Measurements from ENCODE around the gene NOX3. TPM values are rescaled to one million over a fixed set of nuclear protein-coding genes. Genes with fewer than 3 reads are reported as not detected.

The NOX3 gene
- total RNA-seq, 1 donor from 2014 or later: 0.17 TPM

DNA sequence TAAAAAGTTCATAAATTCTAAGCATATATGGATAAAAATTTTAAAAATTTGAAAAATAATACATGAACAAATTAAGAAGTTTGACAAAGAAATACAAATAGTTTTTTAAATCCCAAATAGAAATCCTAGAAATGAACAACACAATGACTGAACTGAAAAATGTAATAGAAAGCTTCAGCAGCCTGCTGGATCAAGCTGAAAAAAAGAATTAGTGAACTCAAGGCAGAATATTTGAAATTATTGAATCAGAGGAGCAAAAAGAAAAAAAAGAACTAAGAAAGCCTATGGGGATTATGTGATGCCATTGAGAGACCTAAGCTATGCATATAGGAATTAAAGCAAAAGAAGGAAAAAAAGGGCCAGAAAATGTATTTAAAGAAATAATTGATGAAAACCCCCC lies 101.5 kb downstream of the NOX3 start:
- Histone ChIP-seq H3K4me3 (ENCODE audit: low read depth, low read length) (no peak overlapping the region), H3K27me3 (ENCODE audit: control insufficient read depth, insufficient read depth, low read length) (no peaks in the 10 kb centered on the region), H3K36me3 (ENCODE audit: control insufficient read depth, insufficient read depth, low read length) (no peaks in the 10 kb centered on the region)
- TF ChIP-seq, protein P1, sequence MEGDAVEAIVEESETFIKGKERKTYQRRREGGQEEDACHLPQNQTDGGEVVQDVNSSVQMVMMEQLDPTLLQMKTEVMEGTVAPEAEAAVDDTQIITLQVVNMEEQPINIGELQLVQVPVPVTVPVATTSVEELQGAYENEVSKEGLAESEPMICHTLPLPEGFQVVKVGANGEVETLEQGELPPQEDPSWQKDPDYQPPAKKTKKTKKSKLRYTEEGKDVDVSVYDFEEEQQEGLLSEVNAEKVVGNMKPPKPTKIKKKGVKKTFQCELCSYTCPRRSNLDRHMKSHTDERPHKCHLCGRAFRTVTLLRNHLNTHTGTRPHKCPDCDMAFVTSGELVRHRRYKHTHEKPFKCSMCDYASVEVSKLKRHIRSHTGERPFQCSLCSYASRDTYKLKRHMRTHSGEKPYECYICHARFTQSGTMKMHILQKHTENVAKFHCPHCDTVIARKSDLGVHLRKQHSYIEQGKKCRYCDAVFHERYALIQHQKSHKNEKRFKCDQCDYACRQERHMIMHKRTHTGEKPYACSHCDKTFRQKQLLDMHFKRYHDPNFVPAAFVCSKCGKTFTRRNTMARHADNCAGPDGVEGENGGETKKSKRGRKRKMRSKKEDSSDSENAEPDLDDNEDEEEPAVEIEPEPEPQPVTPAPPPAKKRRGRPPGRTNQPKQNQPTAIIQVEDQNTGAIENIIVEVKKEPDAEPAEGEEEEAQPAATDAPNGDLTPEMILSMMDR (IDR thresholded peaks at IDR 0.05; ENCODE audit: insufficient read depth, low read length, poor library complexity, severe bottlenecking): no peak
- no peak for DNase-seq (ENCODE audit: low read depth)

DNA sequence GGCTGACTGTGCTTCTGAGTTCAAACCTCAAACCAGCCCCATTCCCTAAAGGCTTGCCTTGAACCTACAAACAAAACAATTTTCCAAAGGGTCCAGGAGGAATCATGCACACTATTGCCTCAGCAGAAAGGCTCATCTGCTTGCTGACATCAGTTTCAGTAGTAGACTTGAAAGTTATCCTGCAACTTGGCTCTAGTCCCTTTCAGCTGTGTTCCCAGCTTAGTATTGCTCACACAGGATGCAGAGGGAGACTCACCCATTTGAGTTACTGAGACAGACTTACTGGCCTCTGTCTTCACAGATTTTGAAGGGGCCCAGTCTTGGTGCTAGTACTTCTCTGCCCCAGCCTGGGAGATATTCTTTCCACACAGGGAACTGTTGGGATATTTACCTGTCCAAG lies 102.8 kb downstream of the NOX3 start:
- DNase-seq (ENCODE audit: low read depth): no peak
- TF ChIP-seq, protein P1 (IDR thresholded peaks at IDR 0.05; ENCODE audit: insufficient read depth, low read length, poor library complexity, severe bottlenecking): no peak

DNA sequence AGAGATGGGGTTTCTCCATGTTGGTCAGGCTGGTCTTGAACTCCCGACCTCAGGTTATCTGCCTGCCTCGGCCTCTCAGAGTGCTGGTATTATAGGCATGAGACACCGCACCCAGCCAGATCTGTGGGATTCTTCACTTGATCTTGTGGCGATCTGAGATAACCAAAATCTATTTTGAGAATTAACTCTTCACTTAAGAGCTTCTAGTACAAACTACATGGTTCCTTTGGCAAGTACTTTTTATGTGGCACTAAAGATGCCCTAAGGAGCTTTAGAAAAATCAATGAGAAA lies 103.6 kb downstream of the NOX3 start:
- no peak for DNase-seq (ENCODE audit: low read depth)
- Histone ChIP-seq H3K36me3 (ENCODE audit: control insufficient read depth, insufficient read depth, low read length) (no peaks in the 10 kb centered on the region), H3K27me3 (ENCODE audit: control insufficient read depth, insufficient read depth, low read length) (no peaks in the 10 kb centered on the region), H3K4me3 (ENCODE audit: low read depth, low read length) (no peak overlapping the region)
- TF ChIP-seq, protein P1 (IDR thresholded peaks at IDR 0.05; ENCODE audit: insufficient read depth, low read length, poor library complexity, severe bottlenecking): no peak

More for the DNA sequence above, 102.8 kb downstream of the NOX3 start:
- no peaks in the 10 kb centered on the region for H3K36me3 ChIP-seq (ENCODE audit: control insufficient read depth, insufficient read depth, low read length)
- H3K27me3 ChIP-seq (ENCODE audit: control insufficient read depth, insufficient read depth, low read length): no peaks in the 10 kb centered on the region
- no peak overlapping the region for H3K4me3 ChIP-seq (ENCODE audit: low read depth, low read length)

DNA sequence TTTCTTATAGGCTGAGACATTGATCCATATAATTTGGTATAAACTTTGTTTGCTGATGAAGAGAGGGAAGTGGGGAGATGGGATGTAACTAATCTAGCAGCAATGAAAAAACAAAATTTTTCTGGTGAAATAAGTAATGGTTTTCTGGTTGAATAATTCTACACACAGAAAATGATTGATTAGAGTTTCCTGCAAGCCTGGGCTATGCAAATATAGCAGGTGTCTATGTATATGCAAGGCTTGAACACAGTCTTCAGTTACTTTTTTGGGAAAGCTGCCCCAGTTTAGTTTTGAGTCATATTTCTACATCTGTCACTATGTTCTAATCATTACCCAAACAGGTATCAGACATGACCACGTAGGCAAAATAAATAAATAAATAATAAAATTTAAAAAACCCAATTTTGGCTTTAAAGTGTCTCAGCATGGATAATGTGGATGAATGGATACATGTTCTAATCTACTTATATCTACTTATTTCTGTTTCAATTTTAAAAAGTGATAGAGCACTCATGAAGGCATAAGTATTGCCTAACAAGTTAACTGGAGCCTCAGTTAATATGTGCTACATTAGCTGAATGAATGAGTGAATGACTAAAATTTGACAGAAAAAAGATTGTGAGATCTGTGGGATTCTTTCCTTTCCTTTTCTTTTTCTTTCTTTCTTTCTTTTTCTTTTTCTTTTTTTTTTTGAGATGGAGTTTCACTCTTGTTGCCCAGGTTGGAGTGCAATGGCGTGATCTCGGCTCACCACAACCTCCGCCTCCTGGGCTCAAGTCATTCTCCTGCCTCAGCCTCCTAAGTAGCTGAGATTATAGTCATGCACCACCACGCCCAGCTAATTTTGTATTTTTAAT lies 104.1 kb downstream of the NOX3 start:
- TF ChIP-seq, protein P1 (IDR thresholded peaks at IDR 0.05; ENCODE audit: insufficient read depth, low read length, poor library complexity, severe bottlenecking): no peak
- Histone ChIP-seq H3K36me3 (ENCODE audit: control insufficient read depth, insufficient read depth, low read length) (no peaks in the 10 kb centered on the region), H3K4me3 (ENCODE audit: low read depth, low read length) (no peak overlapping the region), H3K27me3 (ENCODE audit: control insufficient read depth, insufficient read depth, low read length) (no peaks in the 10 kb centered on the region)
- no peak for DNase-seq (ENCODE audit: low read depth)

DNA sequence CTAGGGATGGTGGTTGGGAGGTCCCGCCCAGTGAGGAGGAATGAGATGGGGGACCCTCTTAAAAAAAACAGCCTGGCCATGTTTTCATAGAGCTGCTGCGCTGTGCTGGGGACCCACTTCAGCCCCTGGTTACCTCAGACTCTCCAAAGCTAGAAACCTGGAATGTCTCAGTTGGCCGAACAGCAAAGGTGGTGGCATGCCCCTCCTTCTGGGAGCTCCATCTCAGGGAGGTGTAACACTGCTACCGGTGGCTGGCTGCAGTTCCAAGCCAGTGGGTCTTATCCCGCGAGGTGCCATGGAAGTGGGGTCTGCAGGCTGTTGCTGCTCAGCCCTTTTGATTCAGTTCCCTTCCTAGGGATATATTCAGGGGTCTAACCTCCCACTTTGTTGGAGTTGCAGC lies 105.7 kb downstream of the NOX3 start:
- TF ChIP-seq, protein P1 (IDR thresholded peaks at IDR 0.05; ENCODE audit: insufficient read depth, low read length, poor library complexity, severe bottlenecking): no peak

DNA sequence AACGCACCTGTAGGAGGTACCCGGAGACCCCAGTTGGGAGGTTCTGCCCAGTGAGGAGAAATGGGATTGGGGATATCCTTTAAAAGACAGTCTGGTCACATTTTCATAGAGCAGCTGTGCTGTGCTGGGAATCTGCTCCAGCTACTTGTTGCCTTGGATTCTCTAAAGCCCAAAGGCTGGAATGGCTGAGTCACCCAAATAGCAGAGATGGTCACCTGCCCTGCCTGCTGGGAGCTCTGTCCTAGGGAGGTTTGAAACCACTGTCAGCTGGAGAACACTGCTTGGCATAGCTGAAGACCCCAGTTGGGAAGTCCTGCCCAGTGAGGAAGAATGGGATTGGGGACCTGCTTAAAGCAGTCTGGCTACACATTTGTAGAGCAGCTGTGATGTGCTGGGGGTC lies 106.5 kb downstream of the NOX3 start:
- no peaks in the 10 kb centered on the region for H3K27me3 ChIP-seq (ENCODE audit: control insufficient read depth, insufficient read depth, low read length)
- H3K36me3 ChIP-seq (ENCODE audit: control insufficient read depth, insufficient read depth, low read length): no peaks in the 10 kb centered on the region
- no peak for DNase-seq (ENCODE audit: low read depth)
- H3K4me3 ChIP-seq (ENCODE audit: low read depth, low read length): no peak overlapping the region
- TF ChIP-seq, protein P1 (IDR thresholded peaks at IDR 0.05; ENCODE audit: insufficient read depth, low read length, poor library complexity, severe bottlenecking): no peak

More for the DNA sequence above, 105.7 kb downstream of the NOX3 start:
- DNase-seq (ENCODE audit: low read depth): no peak
- no peaks in the 10 kb centered on the region for H3K27me3 ChIP-seq (ENCODE audit: control insufficient read depth, insufficient read depth, low read length)
- H3K36me3 ChIP-seq (ENCODE audit: control insufficient read depth, insufficient read depth, low read length): no peaks in the 10 kb centered on the region
- H3K4me3 ChIP-seq (ENCODE audit: low read depth, low read length): no peak overlapping the region

Data from kidney epithelial cell (primary cell).